Type B pancreatic cell (in vitro differentiated cells): ENCODE results near the gene TMEM213. TPM values are rescaled to one million over a fixed set of nuclear protein-coding genes. Genes with fewer than 3 reads are reported as not detected.

Experiments
- DNase-seq: peaks from one replicate; pipeline ENCODE4 v3.0.0; 2021; ENCODE audit warnings: mixed read lengths; ENCODE audit not compliant: unreplicated experiment; ENCODE audit errors: extremely low spot score
- H3K27ac Mint-ChIP-seq: 2 replicates; pipeline ENCODE4 v1.8.0; 2021; ENCODE audit warnings: mild to moderate bottlenecking, mixed read lengths
- H3K27me3 Mint-ChIP-seq: 2 replicates; pipeline ENCODE4 v1.8.0; 2021; ENCODE audit warnings: mixed read lengths
- H3K36me3 Mint-ChIP-seq: 2 replicates; pipeline ENCODE4 v1.8.0; 2021; ENCODE audit warnings: mixed read lengths
- H3K4me1 Mint-ChIP-seq: one replicate; pipeline ENCODE4 v1.8.0; 2021; ENCODE audit warnings: mixed read lengths; ENCODE audit not compliant: unreplicated experiment
- H3K4me3 Mint-ChIP-seq: 2 replicates; pipeline ENCODE4 v1.8.0; 2021; ENCODE audit warnings: mild to moderate bottlenecking, mixed read lengths
- H3K9me3 Mint-ChIP-seq: 2 replicates; pipeline ENCODE4 v1.8.0; 2021; ENCODE audit warnings: mixed read lengths
- CTCF ChIP-seq: fragments of 200-600 bp; sonication (generic); conservative IDR thresholded peaks from 2 replicates; pipeline ENCODE4 v1.5.0; 2021; ENCODE audit warnings: antibody characterized with exemption, mild to moderate bottlenecking
- total RNA-seq: library from RNA; stranded (reverse); gene quantifications from 2 replicates; pipeline ENCODE4 v1.2.1, GENCODE V29; 2021; ENCODE audit warnings: low replicate concordance

The TMEM213 gene
- total RNA-seq, 1 donor from 2014 or later: not detected

- Mint-ChIP-seq H3K4me3 (no peak overlapping the region), H3K9me3 (no peaks in the 10 kb centered on the region), H3K27me3 (peaks cover 14% of the 10 kb centered on the region), H3K27ac (no peak overlapping the region), H3K4me1 (peaks cover 6% of the 10 kb centered on the region), H3K36me3 (no peaks in the 10 kb centered on the region)
- TF ChIP-seq CTCF: no peak
- no peak for DNase-seq
Measured at GRCh38 chr7:138798836-138799235, 1.0 kb downstream of the TMEM213 start.

- H3K4me3 Mint-ChIP-seq: no peak overlapping the region
- no peak for DNase-seq
- H3K9me3 Mint-ChIP-seq: no peaks in the 10 kb centered on the region
- no peaks in the 10 kb centered on the region for H3K36me3 Mint-ChIP-seq
- peaks cover 6% of the 10 kb centered on the region for H3K4me1 Mint-ChIP-seq
- no peak overlapping the region for H3K27ac Mint-ChIP-seq
- TF ChIP-seq CTCF: no peak
- H3K27me3 Mint-ChIP-seq: peaks cover 14% of the 10 kb centered on the region
Measured at GRCh38 chr7:138799336-138800000, 1.7 kb downstream of the TMEM213 start.

GRCh38 chr7:138801256-138801655 is 3.5 kb downstream of the TMEM213 start:
- no peak for TF ChIP-seq CTCF
- Mint-ChIP-seq H3K4me3 (no peak overlapping the region), H3K27ac (no peak overlapping the region), H3K4me1 (peaks cover 6% of the 10 kb centered on the region), H3K27me3 (peaks cover 14% of the 10 kb centered on the region), H3K9me3 (no peaks in the 10 kb centered on the region), H3K36me3 (no peaks in the 10 kb centered on the region)
- no peak for DNase-seq

GRCh38 chr7:138802706-138803105 is 4.9 kb downstream of the TMEM213 start:
- H3K4me3 Mint-ChIP-seq: no peak overlapping the region
- H3K36me3 Mint-ChIP-seq: no peaks in the 10 kb centered on the region
- peaks cover 6% of the 10 kb centered on the region for H3K4me1 Mint-ChIP-seq

GRCh38 chr7:138804618-138805017 is 6.8 kb downstream of the TMEM213 start:
- H3K4me1 Mint-ChIP-seq: no peaks in the 10 kb centered on the region
- DNase-seq: no peak
- H3K27me3 Mint-ChIP-seq: no peaks in the 10 kb centered on the region
- TF ChIP-seq CTCF: no peak
- no peak overlapping the region for H3K4me3 Mint-ChIP-seq
- H3K9me3 Mint-ChIP-seq: no peaks in the 10 kb centered on the region
- H3K27ac Mint-ChIP-seq: no peak overlapping the region
- H3K36me3 Mint-ChIP-seq: no peaks in the 10 kb centered on the region

More at GRCh38 chr7:138802706-138803105, 4.9 kb downstream of the TMEM213 start:
- DNase-seq: no peak
- Mint-ChIP-seq H3K27me3 (peaks cover 11% of the 10 kb centered on the region), H3K9me3 (no peaks in the 10 kb centered on the region), H3K27ac (no peak overlapping the region)
- TF ChIP-seq CTCF: no peak
